SW 1271 (cell line): ENCODE results near the gene UCN.

ENCODE experiments used
- DNase-seq, 2 experiments: peaks; one replicate each; lab custom pipeline; 2025; lab: John Stamatoyannopoulos, UW

Gene UCN

GRCh38 chr2:27261241-27261925 lies 46.9 kb downstream of the UCN start:
- no peak for DNase-seq

- DNase-seq = no peak
These were observed 50.2 kb downstream of the UCN start for GRCh38 chr2:27258051-27258450.
